Mammary epithelial cell (primary cell): Measurements from ENCODE around the gene CFAP45.

Source experiments
- EZH2 ChIP-seq: IDR thresholded peaks from 2 replicates; pipeline ENCODE4 v1.6.1; 2012; ENCODE audit warnings: low read length, inconsistent platforms, borderline replicate concordance
- TF ChIP-seq, protein P1 (sequence below), 2 donors: IDR thresholded peaks in 1 of 2; conservative IDR thresholded peaks in 1 of 2; 2 replicates each; pipeline ENCODE4 v1.5.1; 2011 to 2012; ENCODE audit warnings: inconsistent platforms in 2 of 2, low read length in 2 of 2, mild to moderate bottlenecking in 2 of 2, control low read depth in 1 of 2, low read depth in 1 of 2; ENCODE audit not compliant: insufficient read depth in 1 of 2; ENCODE audit errors: extremely low read depth in 1 of 2

DNA sequence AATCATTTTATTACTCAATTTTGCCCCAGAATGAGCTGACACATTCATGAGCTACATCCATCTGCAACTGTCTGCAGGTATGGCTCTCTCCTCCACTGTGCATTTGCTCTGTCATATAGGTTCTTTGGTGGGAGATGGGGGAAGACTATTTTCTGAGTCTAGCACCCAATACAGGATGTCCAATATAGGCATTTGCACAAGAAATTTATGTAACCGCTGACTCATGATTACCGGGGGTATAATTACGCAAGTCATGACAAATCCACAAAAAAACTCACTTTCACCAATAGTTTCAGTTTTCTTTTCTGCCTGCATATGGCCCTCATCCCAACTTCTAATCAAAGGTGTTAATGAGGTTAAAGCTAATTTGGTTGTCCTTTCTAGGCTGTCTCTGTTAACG lies 20.0 kb downstream of the CFAP45 start:
- TF ChIP-seq, protein P1, sequence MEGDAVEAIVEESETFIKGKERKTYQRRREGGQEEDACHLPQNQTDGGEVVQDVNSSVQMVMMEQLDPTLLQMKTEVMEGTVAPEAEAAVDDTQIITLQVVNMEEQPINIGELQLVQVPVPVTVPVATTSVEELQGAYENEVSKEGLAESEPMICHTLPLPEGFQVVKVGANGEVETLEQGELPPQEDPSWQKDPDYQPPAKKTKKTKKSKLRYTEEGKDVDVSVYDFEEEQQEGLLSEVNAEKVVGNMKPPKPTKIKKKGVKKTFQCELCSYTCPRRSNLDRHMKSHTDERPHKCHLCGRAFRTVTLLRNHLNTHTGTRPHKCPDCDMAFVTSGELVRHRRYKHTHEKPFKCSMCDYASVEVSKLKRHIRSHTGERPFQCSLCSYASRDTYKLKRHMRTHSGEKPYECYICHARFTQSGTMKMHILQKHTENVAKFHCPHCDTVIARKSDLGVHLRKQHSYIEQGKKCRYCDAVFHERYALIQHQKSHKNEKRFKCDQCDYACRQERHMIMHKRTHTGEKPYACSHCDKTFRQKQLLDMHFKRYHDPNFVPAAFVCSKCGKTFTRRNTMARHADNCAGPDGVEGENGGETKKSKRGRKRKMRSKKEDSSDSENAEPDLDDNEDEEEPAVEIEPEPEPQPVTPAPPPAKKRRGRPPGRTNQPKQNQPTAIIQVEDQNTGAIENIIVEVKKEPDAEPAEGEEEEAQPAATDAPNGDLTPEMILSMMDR (conservative IDR thresholded peaks at IDR 0.05 in 1 of 2, IDR thresholded peaks at IDR 0.05 in 1 of 2; ENCODE audit: extremely low read depth in 1 of 2, insufficient read depth in 1 of 2, low read depth in 1 of 2, low read length in 2 of 2) = no peak
- no peak for TF ChIP-seq EZH2
